ENCODE data around the gene CTDNEP1.
A peak's percentile ranks its signal among the peaks of the same experiment; 100 is the strongest.

The CTDNEP1 gene

DNA sequence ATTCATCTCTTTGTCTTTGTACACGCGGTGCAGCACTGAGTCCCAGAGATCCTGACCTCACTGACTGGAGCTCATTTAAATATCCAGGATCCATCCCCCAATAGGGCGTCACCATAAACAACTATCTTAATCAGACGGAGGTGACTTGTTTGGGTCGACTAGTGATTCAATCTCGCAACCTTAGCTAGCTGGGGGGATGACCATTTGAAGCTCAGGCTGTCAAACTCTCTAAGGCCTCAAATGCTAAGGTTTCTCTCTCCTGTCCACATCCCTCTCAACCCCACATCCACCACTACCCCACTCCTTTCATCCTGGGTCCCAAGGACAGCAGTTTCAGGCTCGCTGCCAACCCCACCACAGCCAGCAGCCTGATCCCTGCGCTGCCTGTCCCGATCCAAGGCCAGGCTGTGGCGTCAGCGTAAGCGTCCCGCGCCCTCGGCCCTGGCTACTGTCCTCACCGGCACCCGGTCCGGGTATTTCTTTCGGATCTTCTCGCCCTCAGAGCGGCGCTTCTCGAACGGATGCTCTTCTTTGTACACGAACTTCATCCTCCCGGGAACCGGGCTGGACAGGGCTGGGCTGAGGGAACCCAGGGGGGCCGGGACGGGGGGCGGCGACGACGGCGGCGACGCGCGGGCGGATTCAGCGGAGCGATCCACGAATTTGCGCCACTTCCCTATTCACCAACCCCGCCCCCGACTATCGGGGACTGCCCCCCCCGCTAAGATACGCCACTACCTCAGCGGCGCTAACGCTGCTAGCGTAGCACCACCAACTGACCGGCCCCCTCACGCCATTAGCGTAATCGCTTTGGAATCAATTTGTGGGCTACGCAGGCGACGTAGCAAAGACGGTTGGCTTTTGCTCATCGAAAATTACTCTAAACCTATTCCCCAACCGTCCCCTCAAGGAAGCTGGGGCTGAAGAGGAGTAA, 9.5 kb downstream of the CTDNEP1 start, which contains the start of gene GABARAP:
Gene GABARAP, minus strand, starts transcription at position 667 of the 934 bp plus-strand sequence. Its CDS starts 119 bp downstream, at position 548.
- Histone ChIP-seq H3K27me3 (ENCODE audit: insufficient read depth, low read length) (no peaks in the 10 kb centered on the region), H3K14ac (ENCODE audit: low read length) (peak within 1 kb of the TSS; percentile 99), H2BK120ac (ENCODE audit: insufficient read depth, low read length, poor library complexity) (peak within 1 kb of the TSS; percentile 96), H3K9ac (ENCODE audit: low read length) (peak within 1 kb of the TSS; percentile 96), H2BK12ac (ENCODE audit: low read length) (peak within 1 kb of the TSS; percentile 72), H2AFZ (ENCODE audit: insufficient read depth, low read length, poor library complexity) (peak within 1 kb of the TSS; percentile 72), H3K79me1 (ENCODE audit: low read length) (peaks cover 27% of the 10 kb centered on the region), H3K79me2 (ENCODE audit: control insufficient read depth, insufficient read depth, low read length, poor library complexity) (peaks cover 23% of the 10 kb centered on the region), H2BK5ac (ENCODE audit: low read depth, low read length, poor library complexity) (peak within 1 kb of the TSS; percentile 95), H2AK5ac (ENCODE audit: low read length) (peak within 1 kb of the TSS; percentile 99), H3K4me1 (ENCODE audit: control insufficient read depth in 1 of 2, insufficient read depth in 2 of 2, low read length in 2 of 2) (peaks cover 12 to 14% of the 10 kb centered on the region in 2 experiments), H3K4me3 (ENCODE audit: low read depth, low read length) (peak within 1 kb of the TSS; percentile 94), H3K18ac (ENCODE audit: low read length) (peak within 1 kb of the TSS; percentile 98), H3K23ac (ENCODE audit: low read length) (no peak within 1 kb of the TSS), H3K4ac (ENCODE audit: low read depth, low read length) (peak within 1 kb of the TSS; percentile 99), H3K36me3 (ENCODE audit: control insufficient read depth in 1 of 2, insufficient read depth in 2 of 2, low read length in 2 of 2) (peaks cover 20 to 38% of the 10 kb centered on the region in 2 experiments), H3K27ac (ENCODE audit: low read depth, low read length) (peak within 1 kb of the TSS; percentile 99), H4K8ac (ENCODE audit: low read depth, low read length) (peak within 1 kb of the TSS; percentile 98), H4K12ac (ENCODE audit: low read depth, low read length) (peak within 1 kb of the TSS; percentile 97), H3K4me2 (ENCODE audit: low read length) (peak within 1 kb of the TSS; percentile 92), H3K9me3 (ENCODE audit: insufficient read depth, low read depth, low read length) (peaks cover 2% of the 10 kb centered on the region), H4K91ac (ENCODE audit: low read depth, low read length) (peak within 1 kb of the TSS; percentile 99)
- WGBS (ENCODE audit: extremely low coverage, insufficient coverage, insufficient read length): no CpG with 5 or more reads among the region's 62 CpGs
- peak; percentile 76 to 93 for DNase-seq

DNA sequence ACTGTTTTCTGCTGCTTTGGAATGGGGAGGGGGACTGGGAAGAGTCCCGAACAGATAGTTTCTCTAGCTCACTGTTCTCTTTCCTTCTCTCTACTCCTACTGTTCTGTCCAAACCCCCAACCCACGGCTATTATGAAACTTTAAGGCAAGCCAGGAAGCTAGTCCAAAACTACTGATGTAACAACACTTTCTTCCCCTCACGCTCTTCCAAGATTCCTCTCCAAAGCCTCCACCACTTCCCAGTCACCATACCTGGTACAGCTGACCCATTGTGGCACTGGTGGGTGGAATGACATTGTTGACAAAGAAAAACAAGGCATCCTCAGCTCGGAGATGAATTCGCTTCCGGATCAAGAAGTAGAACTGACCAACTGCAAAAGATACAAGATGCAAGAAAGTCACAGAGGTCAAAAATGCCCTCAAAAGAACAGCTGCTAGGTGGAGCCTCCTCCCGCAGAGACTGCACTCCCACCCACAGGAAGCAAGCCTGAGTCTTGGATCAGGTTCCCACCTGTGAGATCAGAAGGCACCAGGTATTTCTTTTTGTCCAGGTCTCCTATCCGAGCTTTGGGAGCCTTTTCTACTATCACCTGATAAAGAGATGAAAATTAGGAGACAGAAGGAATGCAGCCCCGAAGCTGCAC, 10.3 kb downstream of the CTDNEP1 start:
- Histone ChIP-seq H2AFZ (ENCODE audit: insufficient read depth, low read length, poor library complexity) (no peak overlapping the region), H3K9me3 (ENCODE audit: insufficient read depth, low read depth, low read length) (peaks cover 2% of the 10 kb centered on the region), H2BK120ac (ENCODE audit: insufficient read depth, low read length, poor library complexity) (no peak overlapping the region), H2BK5ac (ENCODE audit: low read depth, low read length, poor library complexity) (peak overlapping the region; percentile 29), H3K23ac (ENCODE audit: low read length) (no peak overlapping the region), H3K14ac (ENCODE audit: low read length) (no peak overlapping the region), H4K8ac (ENCODE audit: low read depth, low read length) (no peak overlapping the region), H4K12ac (ENCODE audit: low read depth, low read length) (no peak overlapping the region), H3K4me1 (ENCODE audit: control insufficient read depth in 1 of 2, insufficient read depth in 2 of 2, low read length in 2 of 2) (peaks cover 12 to 14% of the 10 kb centered on the region in 2 experiments), H2BK12ac (ENCODE audit: low read length) (no peak overlapping the region), H3K79me2 (ENCODE audit: control insufficient read depth, insufficient read depth, low read length, poor library complexity) (peaks cover 23% of the 10 kb centered on the region), H3K4me3 (ENCODE audit: low read depth, low read length) (peak overlapping the region; percentile 94), H3K27me3 (ENCODE audit: insufficient read depth, low read length) (no peaks in the 10 kb centered on the region), H3K4ac (ENCODE audit: low read depth, low read length) (peak overlapping the region; percentile 57), H4K91ac (ENCODE audit: low read depth, low read length) (peak overlapping the region; percentile 53), H3K4me2 (ENCODE audit: low read length) (peak overlapping the region; percentile 92), H2AK5ac (ENCODE audit: low read length) (peak overlapping the region; percentile 15), H3K9ac (ENCODE audit: low read length) (peak overlapping the region; percentile 42), H3K79me1 (ENCODE audit: low read length) (peaks cover 27% of the 10 kb centered on the region), H3K27ac (ENCODE audit: low read depth, low read length) (peak overlapping the region; percentile 99), H3K36me3 (ENCODE audit: control insufficient read depth in 1 of 2, insufficient read depth in 2 of 2, low read length in 2 of 2) (peaks cover 24 to 38% of the 10 kb centered on the region in 2 experiments), H3K18ac (ENCODE audit: low read length) (no peak overlapping the region)
- no CpG with 5 or more reads among the region's 9 CpGs for WGBS (ENCODE audit: extremely low coverage, insufficient coverage, insufficient read length)
- DNase-seq: no peak

DNA sequence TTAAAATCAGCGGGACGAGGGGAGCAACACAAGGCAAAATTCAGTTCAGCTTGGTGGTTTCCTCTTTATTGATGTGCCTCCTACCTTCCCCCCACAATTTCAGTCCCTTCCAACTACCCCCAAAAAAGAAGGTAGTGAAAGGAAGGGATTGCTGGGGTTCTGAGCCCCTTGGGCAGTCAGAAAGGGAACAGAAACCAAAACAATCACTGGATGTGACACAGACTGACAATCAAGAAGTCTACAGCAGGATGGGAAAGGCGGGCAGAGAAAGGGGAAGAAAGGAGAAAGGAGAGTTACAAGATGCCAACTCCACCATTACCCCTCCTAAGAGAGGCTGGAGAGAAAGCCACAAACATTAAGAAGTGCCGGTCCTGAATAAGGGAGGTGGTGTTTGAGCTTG, 11.2 kb downstream of the CTDNEP1 start:
- no peak overlapping the region for H2AFZ ChIP-seq (ENCODE audit: insufficient read depth, low read length, poor library complexity)
- H4K91ac ChIP-seq (ENCODE audit: low read depth, low read length): no peak overlapping the region
- peak overlapping the region; percentile 44 for H3K4ac ChIP-seq (ENCODE audit: low read depth, low read length)
- H4K8ac ChIP-seq (ENCODE audit: low read depth, low read length): no peak overlapping the region
- DNase-seq: no peak
- peaks cover 27 to 41% of the 10 kb centered on the region in 2 experiments for H3K36me3 ChIP-seq (ENCODE audit: control insufficient read depth in 1 of 2, insufficient read depth in 2 of 2, low read length in 2 of 2)
- no peak overlapping the region for H2BK12ac ChIP-seq (ENCODE audit: low read length)
- H2BK120ac ChIP-seq (ENCODE audit: insufficient read depth, low read length, poor library complexity): no peak overlapping the region
- no peak overlapping the region for H3K27ac ChIP-seq (ENCODE audit: low read depth, low read length)
- H3K18ac ChIP-seq (ENCODE audit: low read length): no peak overlapping the region
- no peaks in the 10 kb centered on the region for H3K27me3 ChIP-seq (ENCODE audit: insufficient read depth, low read length)
- WGBS (ENCODE audit: extremely low coverage, insufficient coverage, insufficient read length): no CpG with 5 or more reads among the region's 4 CpGs
- H3K23ac ChIP-seq (ENCODE audit: low read length): no peak overlapping the region
- no peak overlapping the region for H3K4me3 ChIP-seq (ENCODE audit: low read depth, low read length)
- peaks cover 26% of the 10 kb centered on the region for H3K79me2 ChIP-seq (ENCODE audit: control insufficient read depth, insufficient read depth, low read length, poor library complexity)
- no peak overlapping the region for H2AK5ac ChIP-seq (ENCODE audit: low read length)
- no peak overlapping the region for H3K14ac ChIP-seq (ENCODE audit: low read length)
- H3K9me3 ChIP-seq (ENCODE audit: insufficient read depth, low read depth, low read length): peaks cover 4% of the 10 kb centered on the region
- no peak overlapping the region for H3K9ac ChIP-seq (ENCODE audit: low read length)
- peak overlapping the region; percentile 92 for H3K4me2 ChIP-seq (ENCODE audit: low read length)
- H3K4me1 ChIP-seq (ENCODE audit: control insufficient read depth in 1 of 2, insufficient read depth in 2 of 2, low read length in 2 of 2): peaks cover 16 to 21% of the 10 kb centered on the region in 2 experiments
- H2BK5ac ChIP-seq (ENCODE audit: low read depth, low read length, poor library complexity): no peak overlapping the region
- peaks cover 27% of the 10 kb centered on the region for H3K79me1 ChIP-seq (ENCODE audit: low read length)
- no peak overlapping the region for H4K12ac ChIP-seq (ENCODE audit: low read depth, low read length)

Measured in trophoblast cell (in vitro differentiated cells and primary cell).